ENCODE results near the gene WFIKKN1.

GRCh38 chr16:592518-593306, 38.1 kb upstream of the WFIKKN1 start:
- no peak for TF ChIP-seq CTCF (IDR thresholded peaks at IDR 0.05)
- TF ChIP-seq POLR2A (IDR thresholded peaks at IDR 0.05): no peak
